Neural progenitor cell (in vitro differentiated cells): ENCODE data around the gene SH3BP2.

ENCODE experiments used
- CTCF ChIP-seq: fragments of 200-600 bp; sonication (generic); IDR thresholded peaks from 2 replicates; pipeline ENCODE4 v1.5.1; 2017; ENCODE audit warnings: antibody characterized with exemption, mild to moderate bottlenecking
- EZH2phosphoT487 ChIP-seq: fragments of 200-600 bp; sonication (generic); IDR thresholded peaks from 2 replicates; pipeline ENCODE4 v1.6.1; 2017; ENCODE audit warnings: antibody characterized with exemption

- TF ChIP-seq CTCF (no peak), EZH2phosphoT487 (no peak)
These were observed 11.0 kb downstream of the SH3BP2 start for GRCh38 chr4:2803624-2804448.
